Limb (tissue), 2 donors: ENCODE results near the gene LHPP.

Experiments
- DNase-seq, 2 donors: peaks; one replicate each; pipeline ENCODE4 v3.0.0-alpha.2; 2016; ENCODE audit errors: extremely low spot score in 2 of 2

LHPP gene

DNA sequence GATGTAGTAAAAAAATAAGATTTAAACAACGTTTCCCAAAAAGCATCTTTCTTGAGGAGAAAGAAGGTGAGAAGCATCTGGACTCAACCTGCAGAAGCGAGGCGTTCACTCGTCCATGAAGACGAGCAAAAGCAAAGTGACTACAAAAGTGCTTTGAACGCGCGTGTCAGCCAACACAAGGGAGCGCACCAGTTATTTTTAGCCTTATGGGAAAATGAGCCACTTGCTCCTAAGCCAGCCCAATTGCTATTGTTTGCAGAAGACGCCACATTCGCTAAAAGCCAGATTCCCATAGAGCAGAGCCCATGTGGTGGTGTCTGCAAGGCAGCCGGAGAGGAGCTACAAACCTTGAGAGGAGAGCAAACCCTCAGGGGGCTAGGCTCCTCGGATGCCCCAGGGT, 160.0 kb downstream of the LHPP start:
- DNase-seq = no peak

DNA sequence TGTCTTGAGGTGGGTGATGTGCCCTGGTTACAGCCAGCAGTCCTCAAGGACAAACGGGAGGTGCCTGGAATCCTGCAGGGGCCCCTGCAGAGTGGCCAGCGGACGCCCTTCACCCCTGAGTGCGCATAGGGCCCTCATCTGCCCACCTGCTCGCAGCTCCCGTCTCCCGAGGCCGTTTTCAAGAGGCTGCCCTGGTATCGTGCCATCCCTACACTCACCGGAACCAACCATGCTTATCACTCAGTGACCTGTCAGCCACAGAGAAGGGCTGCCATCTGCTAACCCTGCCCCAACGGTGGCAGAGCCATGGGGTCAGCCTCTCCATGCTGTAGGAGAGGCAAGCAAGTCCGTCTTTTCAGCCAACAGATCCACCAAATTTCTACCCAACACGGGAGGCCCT, 160.5 kb downstream of the LHPP start:
- no peak for DNase-seq

DNA sequence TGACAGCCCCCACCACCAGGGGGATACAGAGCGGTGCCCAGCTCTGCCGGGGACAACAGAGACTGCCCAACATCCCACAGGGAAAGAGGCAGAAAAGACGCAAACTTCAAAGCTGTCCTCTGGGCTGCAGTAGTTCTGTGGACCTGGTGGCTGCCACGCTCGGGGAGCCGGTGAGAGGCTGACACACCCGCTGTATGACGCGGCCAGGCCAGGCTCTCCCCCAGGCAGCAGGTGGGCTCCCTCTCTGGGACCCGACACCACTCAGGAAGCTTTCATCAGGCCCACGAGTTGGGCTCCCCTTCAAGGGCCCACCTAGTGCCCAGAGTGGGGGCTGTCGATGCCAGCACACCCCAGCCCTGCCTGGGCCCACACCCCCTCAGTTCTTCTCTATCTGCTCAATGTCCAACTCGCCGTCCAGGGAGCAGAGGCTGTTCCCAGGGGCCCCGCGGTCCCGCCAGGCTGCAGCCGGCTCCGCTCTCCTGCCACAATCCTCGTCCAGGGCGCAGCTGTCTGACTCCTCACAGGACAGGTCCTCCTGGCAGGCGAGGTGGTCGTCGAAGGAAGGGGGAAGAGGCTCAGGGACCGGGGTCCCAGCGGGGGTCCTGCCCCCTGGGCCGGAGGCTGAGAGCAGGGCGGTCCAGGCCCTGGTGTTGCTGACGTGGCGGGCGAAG, 161.4 kb downstream of the LHPP start:
- no peak for DNase-seq

DNA sequence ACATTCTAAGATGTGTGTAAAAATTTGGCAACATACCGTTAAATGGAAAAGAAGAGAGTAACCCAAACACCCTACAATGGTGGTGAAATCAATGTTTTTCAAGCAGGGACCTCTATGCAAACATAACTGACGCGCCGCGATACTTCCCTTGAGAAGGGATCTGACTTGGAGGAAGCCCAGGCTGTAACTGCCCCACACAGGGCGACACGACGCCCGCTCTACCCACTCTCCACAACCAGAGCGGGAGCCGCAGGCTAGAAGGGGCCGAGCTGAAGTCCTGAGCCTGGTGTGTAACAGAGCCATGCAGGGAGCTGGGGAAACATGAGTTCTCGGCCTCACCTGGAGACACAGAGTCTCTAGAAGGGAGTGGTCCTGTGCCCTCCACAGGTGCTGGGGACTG, 162.4 kb downstream of the LHPP start:
- DNase-seq = no peak

DNA sequence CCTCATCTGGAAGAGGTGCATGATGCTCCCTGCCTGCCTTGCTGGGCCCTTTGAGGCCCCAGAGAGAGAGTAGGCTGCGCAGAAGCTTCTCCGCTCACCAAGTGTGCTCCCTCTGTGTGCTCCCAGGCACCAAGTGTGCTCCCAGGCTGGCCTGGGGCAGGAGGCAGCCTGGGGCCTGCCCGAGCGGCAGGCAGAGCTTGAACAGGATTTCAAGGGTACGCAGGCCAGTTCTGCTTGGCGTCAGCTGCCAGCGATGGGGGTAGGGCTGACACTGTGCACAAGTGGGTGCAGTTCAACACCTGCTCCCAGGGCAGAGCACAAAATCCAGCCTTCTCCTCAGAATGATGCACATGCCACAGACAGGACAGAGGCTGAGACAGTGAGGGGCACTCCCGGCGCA, 162.8 kb downstream of the LHPP start:
- DNase-seq = no peak

DNA sequence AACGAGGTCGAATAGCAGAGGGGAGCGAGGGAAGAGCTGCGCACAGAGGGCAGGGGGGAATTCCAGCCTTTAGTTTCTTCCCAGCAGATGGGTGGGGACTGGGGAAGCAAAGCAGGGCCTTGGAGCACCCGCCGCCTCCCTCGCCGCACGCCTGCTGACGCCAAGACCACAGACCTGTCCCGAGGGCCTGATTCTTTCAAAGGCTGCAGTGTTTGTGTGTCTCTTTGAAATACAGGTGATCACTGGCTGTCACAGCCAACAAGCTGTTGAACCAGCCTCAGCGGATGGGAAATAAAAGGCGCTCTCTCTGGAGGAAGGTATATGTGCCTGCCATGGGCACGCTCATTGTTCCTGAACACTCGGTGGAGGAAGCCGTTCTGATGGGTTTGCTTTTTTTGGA, 163.3 kb downstream of the LHPP start:
- DNase-seq = no peak

DNA sequence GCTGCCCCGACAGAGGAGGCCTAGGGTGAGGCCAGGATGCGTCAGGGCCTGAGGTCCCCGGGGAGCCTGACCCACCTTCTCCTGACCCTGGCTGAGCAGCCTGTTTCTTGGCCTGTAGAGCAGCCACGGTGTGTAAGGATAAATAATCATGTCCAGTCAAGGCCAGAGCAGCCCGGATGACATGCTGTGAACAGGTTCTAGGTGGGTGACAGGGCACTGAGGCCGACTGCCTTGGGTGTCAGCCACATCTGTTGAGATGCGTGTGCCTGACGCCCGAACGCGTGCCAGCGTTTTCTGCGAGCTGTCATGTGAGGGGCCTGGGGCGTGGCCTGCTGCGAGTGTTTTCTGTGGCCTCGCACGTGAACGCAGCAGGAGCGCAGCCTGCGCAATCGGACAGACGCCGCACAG, 164.2 kb downstream of the LHPP start:
- DNase-seq = no peak

DNA sequence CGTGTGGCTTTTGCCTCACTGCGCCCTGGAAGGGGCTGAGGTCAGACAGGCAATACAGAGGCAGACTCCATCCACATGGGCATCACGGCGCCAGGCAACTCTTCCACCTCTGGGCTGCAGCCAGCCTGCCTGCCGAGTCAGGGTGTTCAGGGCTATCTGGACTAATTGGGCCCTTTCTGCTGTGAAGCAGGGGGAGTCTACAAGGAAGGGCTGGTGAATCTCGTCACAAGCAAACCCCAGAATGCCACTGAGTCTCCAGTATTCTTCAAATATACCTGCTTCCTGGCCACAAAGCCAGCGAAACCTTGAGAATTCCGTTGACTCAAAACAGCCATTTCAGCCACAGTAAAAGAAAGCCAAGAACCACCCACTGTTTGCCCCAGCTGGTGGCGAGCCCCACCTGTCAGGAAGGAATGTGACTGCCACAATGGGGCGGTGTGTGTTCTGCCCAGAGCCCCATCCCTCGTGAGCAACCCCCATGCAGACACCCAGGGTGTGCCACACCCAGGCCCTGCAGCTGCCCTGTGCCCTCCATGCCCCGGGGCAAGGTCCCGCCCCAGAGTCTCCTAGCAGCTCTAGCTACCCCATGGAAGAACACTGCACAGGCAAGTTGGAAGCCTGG, 165.2 kb downstream of the LHPP start:
- no peak for DNase-seq

DNA sequence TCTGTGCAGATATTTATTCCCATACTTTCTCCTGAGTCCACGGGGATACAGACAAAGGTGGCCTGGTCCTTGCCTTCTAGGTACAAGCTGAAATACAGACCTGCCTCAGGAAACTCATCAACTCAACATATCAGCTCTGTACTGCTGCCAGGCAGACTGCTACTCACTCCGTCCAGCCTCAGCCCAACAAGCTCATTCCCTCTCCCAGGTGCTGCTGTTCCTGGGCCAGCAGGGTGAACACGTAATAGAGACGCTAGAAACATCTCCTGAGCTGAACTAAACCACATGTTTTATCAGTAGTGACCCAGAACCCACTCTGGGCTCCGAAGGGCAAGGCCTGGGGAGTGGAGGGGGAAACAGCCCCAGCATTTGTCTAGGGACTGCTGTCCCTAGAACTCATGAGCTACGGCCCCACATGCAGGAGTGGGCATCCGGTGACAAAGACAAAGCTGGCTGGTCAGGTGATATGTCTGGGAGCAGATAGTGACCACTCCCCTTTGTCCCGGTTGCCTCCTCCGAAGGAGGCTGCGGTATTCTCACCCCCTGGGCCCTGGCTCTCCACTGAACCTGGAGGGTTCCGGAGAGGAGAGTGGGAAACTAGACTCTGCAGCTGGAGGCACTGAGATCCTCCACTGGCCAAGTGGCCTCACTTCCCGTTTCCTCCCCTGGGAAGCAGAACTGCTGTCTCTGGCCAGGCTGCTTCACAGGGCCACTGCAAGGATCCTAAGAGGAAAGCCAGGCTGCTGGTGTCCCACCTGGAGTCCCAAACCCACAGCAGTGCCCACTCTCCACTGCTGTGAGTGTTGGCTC, 166.4 kb downstream of the LHPP start:
- no peak for DNase-seq

DNA sequence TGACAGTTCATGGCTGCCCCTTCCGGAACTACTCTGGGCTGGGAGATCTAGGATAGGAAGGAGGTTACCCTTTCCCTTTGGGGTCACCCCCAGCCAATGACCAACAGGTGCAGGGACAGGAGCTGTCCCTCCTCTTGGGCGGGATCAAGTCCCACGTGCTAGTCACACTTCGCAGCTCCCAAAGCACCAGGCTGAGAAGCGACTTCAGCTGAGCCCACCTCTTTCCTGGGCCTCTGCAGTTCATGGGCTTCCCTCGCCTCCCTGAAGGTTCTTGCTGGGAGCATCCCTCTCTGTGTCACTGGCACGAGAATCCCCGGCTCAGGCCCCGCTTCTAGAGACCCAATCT, 167.0 kb downstream of the LHPP start:
- DNase-seq = no peak

DNA sequence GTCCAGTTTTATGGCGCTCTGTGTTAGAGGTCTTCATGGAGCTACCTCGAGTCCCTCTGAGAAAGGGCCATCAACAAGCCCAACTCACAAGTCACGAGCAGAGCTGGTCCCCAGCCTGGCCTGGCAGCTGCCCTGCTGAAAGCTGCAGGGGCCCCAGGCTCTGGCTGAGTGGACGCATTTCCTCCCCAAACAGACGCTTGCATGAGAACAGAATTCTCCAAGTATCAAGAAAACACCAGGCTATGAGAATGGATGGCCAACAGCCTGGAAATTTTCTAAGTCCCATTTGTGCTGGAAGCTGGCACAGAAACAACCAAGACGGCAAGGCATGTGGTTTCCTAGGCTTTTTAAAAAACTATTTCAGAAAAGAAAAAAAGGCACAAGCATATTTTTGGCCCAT, 167.8 kb downstream of the LHPP start:
- no peak for DNase-seq

DNA sequence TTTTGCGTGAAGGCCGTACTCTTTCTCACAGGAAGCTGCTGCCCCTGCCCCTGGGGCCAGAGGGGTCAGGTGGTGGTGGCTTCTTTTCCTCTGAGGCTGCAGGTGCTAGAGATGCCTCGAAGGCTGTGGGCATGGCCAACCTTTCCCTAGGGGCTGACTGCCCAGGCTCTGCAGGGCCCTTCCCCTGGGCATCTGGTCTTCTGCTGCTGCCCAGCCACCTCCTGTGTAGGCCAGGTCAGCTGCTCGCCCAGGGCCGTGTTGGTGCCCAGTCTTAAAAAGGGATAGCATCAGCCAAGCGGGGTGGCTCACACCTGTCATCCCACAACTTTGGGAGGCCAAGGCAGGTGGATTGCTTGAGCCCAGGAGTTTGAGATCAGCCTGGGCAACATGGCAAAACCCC, 168.2 kb downstream of the LHPP start:
- DNase-seq = no peak

DNA sequence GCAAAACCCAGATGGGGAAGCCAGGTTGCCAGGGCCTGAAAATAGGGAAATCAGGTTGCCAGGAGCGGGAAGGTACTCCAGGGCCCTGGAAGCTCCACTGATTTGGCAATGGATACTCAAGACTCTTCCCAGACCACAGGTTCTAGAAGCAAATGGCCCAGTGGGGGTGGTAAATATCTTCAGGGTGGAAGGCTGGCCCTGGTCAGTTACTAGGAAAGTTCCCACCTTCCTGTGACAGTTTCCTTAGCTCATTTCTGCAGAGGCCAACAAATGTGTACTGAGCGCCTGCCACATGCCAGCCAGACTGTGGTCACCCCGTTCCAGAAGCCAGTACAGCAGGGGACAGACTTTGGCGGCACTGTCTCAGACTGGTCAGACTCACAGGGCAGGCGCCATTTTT, 168.9 kb downstream of the LHPP start:
- no peak for DNase-seq

DNA sequence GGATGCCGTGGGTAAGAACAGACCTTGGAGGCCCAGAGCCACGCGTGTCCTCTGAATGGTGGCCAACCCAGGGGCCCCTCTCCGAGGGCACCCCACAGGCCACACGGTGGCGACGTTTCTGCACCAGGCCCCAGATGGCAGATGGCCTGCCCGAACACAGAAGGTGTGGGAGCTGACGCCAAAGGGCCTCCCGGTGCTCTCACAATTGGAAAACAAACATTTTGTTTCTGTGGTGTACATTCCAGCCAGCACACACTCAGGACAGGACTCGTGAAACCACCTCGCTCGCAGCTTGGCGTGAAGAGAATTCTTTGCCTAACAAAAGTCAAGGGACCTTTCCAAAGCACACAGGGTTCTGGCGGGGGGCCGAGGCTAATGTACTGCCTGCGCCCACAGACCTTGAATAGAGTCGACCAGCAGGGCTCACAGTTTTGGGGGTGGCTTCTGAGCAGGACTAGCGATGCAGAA, 170.5 kb downstream of the LHPP start:
- no peak for DNase-seq

DNA sequence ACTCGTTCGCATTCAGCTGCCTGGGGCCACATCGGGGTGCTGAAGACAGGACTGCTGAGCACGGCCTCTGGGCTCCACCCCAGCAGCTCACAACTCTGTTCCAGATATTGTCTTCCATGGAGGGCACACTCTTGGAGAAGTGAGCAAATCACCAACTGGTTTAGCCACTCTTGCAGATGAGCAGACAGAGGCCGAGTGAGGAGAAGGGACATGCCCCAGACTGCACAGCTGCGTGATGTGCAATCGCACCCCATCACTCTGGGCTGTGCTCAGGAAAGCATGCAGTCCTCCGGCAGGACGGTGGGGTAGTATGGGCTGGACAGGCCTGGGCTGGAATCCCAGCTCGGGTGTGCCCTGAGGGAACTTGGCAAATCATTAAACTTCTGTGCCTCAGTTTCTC, 170.9 kb downstream of the LHPP start:
- DNase-seq = no peak

DNA sequence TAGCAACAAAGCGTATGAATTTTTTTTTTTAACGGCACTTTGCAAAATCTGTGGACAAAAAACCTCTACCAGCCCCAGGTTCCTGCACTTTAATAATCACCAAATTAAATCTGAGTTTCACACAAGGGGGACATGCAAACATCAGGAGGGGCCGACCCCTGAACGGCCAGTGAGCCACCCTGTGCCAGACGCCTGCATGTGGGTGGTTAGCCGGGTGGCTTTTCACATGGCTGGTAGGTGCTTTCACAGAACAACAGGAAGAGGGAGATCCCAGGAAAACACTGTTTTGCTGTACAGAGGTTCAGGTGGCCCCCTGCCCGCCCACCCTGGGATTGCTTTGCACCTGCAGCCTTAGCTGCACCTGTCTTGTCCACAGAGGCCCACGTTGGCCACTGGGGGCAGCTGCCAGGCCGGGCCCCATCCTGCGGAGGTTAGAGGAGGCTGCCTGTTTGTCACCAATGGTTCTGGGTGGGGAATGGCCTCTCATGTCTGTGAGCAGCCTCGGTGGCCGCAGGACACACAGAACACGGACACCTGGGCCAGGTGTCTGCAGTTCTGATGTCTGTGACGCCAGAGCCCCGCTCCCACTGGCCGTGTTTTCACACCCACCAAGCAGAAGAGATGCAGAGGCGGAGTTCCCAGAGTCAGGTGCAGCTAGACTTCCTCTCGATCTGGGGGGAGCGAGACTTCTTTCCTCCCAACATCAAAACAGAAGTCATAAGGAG, 174.8 kb downstream of the LHPP start:
- DNase-seq = no peak

DNA sequence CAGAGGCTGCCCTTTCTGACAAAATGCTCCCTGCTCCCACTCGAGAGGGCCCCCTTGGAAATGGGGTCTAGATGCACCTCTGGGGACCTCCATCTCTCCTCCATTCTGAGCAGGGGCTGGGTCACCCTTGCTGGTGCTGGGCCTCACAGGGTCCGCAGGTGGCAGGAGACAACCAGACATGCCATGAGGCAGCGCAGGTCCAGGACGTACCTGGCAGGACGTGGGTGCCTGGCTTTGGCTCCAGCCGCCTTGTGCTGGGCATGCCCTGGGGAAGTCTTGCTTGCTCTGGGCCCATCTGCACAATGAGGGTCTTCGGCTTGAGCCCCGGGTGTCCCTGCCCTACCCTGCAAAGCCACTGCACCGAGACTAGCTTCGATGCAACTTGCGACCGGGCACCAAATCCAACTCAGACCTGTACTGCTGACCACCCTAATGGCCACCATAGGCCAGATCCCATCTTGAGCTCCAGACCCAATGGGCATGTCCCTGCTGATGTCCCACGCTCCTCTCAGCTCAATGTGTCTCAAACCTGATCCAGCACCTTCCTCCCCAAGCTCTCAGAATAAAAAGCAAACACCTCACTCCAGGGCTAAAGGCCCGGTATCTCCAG, 175.6 kb downstream of the LHPP start:
- no peak for DNase-seq

DNA sequence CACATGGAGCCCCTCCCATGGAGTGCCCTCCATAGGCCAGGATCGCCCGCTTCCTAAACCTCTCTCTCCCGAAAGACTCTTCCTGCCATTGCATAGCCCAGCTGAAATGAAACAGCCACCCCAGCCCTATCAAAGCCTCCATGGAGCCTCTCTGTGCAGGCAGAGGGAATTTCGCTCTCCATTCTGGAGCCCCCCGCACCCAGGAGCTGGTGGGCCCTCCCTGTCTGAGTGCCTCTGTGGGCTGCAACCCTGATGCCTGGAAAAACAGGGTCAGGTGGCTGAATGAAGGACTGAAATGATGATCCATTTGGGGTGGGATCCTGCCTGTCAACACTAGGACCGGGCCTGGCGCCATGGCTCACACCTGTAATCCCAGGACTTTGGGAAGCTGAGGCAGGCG, 176.1 kb downstream of the LHPP start:
- DNase-seq = no peak

DNA sequence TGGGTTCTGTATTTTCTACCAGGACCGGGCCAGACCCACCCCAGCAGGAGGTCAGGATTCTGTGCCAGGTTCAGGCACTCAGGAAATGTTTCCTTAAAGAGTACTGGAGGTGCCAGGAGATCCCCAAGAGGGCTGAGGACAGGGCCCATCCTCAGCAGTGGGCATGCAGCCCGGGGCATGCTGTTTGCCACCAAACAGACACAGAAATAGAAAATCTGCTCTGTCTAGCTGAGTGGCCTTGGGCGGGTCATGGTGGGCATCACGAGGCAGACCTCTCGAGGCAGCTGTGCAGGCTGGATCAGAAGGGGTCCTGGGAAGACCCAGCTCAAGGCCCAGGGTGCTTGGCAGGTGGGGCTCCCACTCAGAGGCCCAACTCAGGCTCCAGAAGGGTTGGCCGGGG, 177.6 kb downstream of the LHPP start:
- DNase-seq = no peak

DNA sequence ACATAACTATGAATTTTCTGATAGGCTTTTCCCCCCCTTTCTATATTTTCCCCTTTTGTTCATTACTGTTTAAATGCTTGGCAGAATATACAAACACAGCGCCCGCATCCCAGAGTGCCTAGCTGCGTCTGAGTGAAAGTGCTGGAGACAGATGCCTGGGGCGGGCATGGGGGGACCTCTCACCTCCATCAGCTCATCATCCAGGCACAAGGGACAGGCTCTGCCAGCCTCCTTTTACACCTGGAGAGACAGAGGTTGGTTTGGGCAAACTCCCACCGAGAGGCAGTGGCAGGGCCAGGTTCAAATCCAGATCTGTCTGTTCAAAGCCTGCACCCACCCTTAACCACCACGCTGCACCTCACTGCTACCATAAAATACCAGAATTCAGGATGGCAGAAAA, 178.0 kb downstream of the LHPP start:
- DNase-seq = no peak

DNA sequence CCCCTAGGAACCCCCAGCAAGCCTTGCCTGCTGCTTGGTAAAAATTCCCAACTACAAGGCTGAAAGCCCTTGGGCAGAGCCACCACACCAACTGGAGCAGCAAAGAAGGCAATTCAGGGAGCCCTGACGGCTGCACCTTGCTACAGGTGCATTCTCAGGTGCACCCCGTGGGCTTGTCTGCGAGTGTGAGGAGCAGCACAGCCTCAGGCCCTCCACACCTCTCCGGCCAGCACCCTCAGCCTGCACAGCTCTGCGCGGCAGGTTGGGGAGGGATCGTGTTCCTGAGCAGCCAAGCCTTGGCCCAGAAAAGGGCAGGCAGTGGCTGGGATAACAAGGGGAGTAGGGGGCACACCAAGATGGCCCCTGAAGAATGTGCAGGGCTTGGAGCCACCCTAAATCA, 178.4 kb downstream of the LHPP start:
- no peak for DNase-seq
